AG04450 (cell line): ENCODE results near the gene EPB41L4B. TPM values are rescaled to one million over a fixed set of nuclear protein-coding genes. Genes with fewer than 3 reads are reported as not detected.

Experiments
- CTCF ChIA-PET: fragments of 300-600, 350-600 bp; formaldehyde crosslinking; extraction: SDS; loops from one replicate; lab custom pipeline; 2022; ENCODE audit warnings: antibody characterized with exemption, inconsistent platforms; lab: Charles Lee
- POLR2A ChIA-PET: fragments of 350-600 bp; formaldehyde crosslinking; extraction: SDS; loops from one replicate; lab custom pipeline; 2021; ENCODE audit warnings: antibody characterized with exemption, inconsistent platforms; lab: Yijun Ruan, JAX
- DNase-seq: peaks from one replicate; pipeline ENCODE4 v3.0.0-alpha.2; 2011; ENCODE audit warnings: low read depth, low spot score
- H3K27ac ChIP-seq: one replicate; pipeline ENCODE4 v1.5.1; 2012; ENCODE audit warnings: low read depth, low read length, control low read depth
- H3K27me3 ChIP-seq: one replicate; pipeline ENCODE4 v1.6.0; 2012; ENCODE audit warnings: low read length; ENCODE audit not compliant: control insufficient read depth, insufficient read depth
- H3K4me3 ChIP-seq: 2 replicates; pipeline ENCODE4 v1.5.1; 2011; ENCODE audit warnings: mild to moderate bottlenecking, low read depth, low read length, control low read depth
- H3K9me3 ChIP-seq: 2 replicates; pipeline ENCODE4 v1.5.1; 2012; ENCODE audit warnings: low read length; ENCODE audit not compliant: control insufficient read depth, insufficient read depth
- polyA plus RNA-seq: library from polyadenylated mRNA; depleted of rRNA; stranded (reverse); fragments of >200 nt; gene quantifications from 2 replicates; pipeline ENCODE4 v1.2.3, GENCODE V29; 2011
- TF ChIP-seq, protein P1 (sequence below): IDR thresholded peaks from 2 replicates; pipeline ENCODE4 v1.5.1; 2011; ENCODE audit warnings: low read depth, low read length, control low read depth, inconsistent platforms

Gene EPB41L4B
- polyA plus RNA-seq, 1 experiment, result 1.5 TPM

DNA sequence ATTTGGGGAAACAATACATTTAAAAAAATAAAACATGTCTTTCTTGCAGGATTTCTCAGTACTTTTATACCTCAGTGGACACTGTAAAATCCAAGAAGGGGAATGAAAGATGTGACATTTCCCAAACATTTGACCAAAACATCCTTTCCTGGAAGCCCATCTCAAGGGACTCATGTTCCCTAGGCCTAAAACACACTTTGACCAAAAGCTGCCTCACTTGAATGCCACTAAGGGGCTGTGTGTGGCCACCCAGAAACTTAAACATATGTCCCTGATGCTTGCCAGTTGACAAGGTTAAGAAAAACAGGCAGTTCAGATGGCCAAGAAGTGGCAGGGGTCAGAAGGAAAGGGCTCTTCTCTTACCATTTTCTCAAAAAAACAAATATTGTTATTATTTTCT is 73.6 kb downstream of the EPB41L4B start:
- Histone ChIP-seq H3K4me3 (no peak overlapping the region), H3K27me3 (peaks cover 6% of the 10 kb centered on the region), H3K27ac (no peak overlapping the region), H3K9me3 (no peaks in the 10 kb centered on the region)
- POLR2A ChIA-PET, result no interaction called here
- DNase-seq, result no peak
- CTCF ChIA-PET, result interaction anchor here (0.6 kb wide), 1 partner anchor 55 kb away, joined by 3 read pairs; no protein-coding TSS in a partner anchor
- TF ChIP-seq, protein P1, sequence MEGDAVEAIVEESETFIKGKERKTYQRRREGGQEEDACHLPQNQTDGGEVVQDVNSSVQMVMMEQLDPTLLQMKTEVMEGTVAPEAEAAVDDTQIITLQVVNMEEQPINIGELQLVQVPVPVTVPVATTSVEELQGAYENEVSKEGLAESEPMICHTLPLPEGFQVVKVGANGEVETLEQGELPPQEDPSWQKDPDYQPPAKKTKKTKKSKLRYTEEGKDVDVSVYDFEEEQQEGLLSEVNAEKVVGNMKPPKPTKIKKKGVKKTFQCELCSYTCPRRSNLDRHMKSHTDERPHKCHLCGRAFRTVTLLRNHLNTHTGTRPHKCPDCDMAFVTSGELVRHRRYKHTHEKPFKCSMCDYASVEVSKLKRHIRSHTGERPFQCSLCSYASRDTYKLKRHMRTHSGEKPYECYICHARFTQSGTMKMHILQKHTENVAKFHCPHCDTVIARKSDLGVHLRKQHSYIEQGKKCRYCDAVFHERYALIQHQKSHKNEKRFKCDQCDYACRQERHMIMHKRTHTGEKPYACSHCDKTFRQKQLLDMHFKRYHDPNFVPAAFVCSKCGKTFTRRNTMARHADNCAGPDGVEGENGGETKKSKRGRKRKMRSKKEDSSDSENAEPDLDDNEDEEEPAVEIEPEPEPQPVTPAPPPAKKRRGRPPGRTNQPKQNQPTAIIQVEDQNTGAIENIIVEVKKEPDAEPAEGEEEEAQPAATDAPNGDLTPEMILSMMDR, result no peak

DNA sequence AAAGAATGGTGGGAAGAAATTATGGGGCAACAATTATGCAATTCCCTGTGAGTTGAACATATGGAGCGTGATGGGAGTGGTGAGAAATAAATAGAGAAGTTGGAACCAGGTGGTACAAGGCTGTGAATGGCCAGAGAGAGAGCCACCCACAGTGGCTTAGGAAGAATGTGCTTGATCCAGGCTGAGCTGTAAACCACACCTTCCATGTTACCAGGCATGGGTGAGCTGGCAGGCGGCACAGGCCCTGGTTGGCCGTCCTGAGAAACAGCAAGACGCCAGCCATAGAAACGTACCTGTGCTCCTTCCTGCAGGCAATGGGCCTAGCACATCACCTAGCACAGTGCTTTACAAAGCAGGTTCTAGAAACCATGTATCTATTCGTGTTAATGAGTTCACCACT is 74.3 kb downstream of the EPB41L4B start:
- no peaks in the 10 kb centered on the region for H3K9me3 ChIP-seq
- TF ChIP-seq, protein P1, result no peak
- H3K4me3 ChIP-seq, result no peak overlapping the region
- H3K27ac ChIP-seq, result no peak overlapping the region
- no peak for DNase-seq
- CTCF ChIA-PET, result interaction anchor here (0.6 kb wide), 1 partner anchor 126 kb away, joined by 6 read pairs; no protein-coding TSS in a partner anchor
- POLR2A ChIA-PET, result no interaction called here
- peaks cover 6% of the 10 kb centered on the region for H3K27me3 ChIP-seq

DNA sequence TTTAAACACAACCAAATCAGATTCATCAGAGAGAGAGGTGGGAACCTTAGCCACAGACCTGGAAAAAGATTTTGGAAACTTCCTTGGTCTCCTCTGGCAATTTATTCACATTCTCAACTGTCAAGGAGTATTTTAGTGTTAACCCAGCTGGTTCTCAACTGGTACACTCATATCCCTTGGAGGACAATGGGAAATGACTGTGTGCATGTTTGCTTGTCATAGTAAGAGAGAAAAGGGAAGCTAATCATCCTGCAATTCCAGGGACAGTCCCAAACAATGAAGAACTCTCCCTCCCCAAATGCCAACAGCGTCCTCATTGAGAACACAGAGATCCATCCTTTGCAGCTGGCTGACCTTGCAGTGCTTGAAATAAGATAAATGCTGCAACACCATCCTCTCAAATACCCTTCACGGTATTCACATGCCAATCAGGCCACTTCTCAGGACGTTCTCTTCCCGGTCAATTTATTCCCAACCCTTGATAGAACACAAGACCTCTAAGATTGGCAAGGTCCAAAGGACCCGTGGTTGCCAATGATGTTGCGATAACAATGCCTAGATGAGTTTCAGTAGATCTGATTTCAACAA is 75.5 kb downstream of the EPB41L4B start:
- Histone ChIP-seq H3K9me3 (no peaks in the 10 kb centered on the region), H3K4me3 (no peak overlapping the region), H3K27me3 (peaks cover 6% of the 10 kb centered on the region), H3K27ac (no peak overlapping the region)
- TF ChIP-seq, protein P1, result no peak
- POLR2A ChIA-PET, result no interaction called here
- CTCF ChIA-PET, result interaction anchor here (1.1 to 2.1 kb wide), 7 partner anchors 9 to 73 kb away, joined by 3 to 7 read pairs (median 4); no protein-coding TSS in a partner anchor
- no peak for DNase-seq

DNA sequence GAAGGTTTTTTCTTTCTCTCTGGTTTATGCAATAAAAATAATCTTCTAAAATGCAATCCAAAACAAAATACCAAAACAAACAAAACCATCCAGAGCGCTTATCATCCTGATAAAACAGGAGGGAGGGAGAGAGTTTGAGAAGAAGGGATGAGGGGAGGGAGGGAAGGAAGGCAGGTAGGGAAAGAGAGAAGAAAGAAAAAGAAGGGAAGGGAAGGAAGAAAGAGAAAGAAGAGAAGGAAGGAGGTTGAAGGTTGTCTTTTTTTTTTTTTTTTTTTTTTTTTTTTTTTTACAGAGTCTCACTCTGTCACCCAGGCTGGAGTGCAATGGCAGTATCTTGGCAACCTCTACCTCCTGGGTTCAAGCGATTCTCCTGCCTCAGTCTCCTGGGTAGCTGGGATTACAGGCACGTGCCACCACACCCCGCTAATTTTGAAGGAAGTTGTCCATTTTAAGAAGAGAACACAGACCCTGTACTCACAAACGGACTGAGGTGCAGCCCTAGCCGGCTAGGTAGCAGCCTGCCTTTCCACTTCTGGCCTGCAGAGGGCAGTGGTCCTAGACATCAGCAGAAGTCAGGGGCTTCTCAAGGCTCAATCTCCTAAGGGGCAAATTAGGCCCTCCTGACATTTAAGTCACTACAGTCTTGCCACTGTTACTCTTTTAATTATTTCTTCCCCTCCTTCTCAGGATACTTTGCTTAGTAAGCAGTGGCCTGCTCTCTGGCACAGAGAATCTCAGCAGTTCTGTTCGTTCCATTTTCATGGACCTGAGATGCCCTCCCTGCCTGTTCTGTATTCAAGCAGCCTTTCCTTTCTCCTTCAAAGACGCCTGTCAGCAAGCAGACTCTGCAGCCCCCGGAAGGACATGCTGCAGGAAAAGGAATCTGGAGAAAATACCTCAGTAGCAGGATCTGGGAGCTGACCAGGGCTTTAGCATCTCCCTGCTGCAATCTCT is 76.4 kb downstream of the EPB41L4B start:
- Histone ChIP-seq H3K27ac (no peak overlapping the region), H3K9me3 (no peaks in the 10 kb centered on the region), H3K4me3 (no peak overlapping the region), H3K27me3 (peaks cover 6% of the 10 kb centered on the region)
- no peak for DNase-seq
- ChIA-PET POLR2A (no interaction called here), CTCF (interaction anchor here (0.9 to 2.1 kb wide), 9 partner anchors 9 to 74 kb away, joined by 3 to 7 read pairs (median 4); no protein-coding TSS in a partner anchor)
- TF ChIP-seq, protein P1, result peak; percentile 94
